ELF-1 (cell line): Measurements from ENCODE around the gene VIPR2.
A peak's percentile ranks its signal among the peaks of the same experiment; 100 is the strongest.
"Not testable (repeated sequence)": the region's sequence is repeated elsewhere in the genome, so short reads cannot be mapped to it uniquely, and the experiment has no call there.

ENCODE experiments used
- DNase-seq: peaks from one replicate; pipeline ENCODE4 v3.0.0-alpha.2; 2016; ENCODE audit warnings: low read depth, low spot score

The VIPR2 gene

GRCh38 chr7:159010937-159011721 lies 133.5 kb downstream of the VIPR2 start:
- DNase-seq = no peak

- DNase-seq = no peak
Measured at GRCh38 chr7:159010411-159010810, 134.3 kb downstream of the VIPR2 start.

- DNase-seq = no peak
Measured at GRCh38 chr7:159009951-159010350, 134.7 kb downstream of the VIPR2 start.

GRCh38 chr7:159008417-159008816 lies 136.2 kb downstream of the VIPR2 start:
- no peak for DNase-seq

- DNase-seq = no peak
Measured at GRCh38 chr7:159007996-159008389, 136.7 kb downstream of the VIPR2 start.

- no peak for DNase-seq
Measured at GRCh38 chr7:159007364-159007995, 137.2 kb downstream of the VIPR2 start.

GRCh38 chr7:159006610-159007130 lies 138.0 kb downstream of the VIPR2 start:
- DNase-seq = no peak

GRCh38 chr7:159006022-159006609 lies 138.6 kb downstream of the VIPR2 start:
- DNase-seq = not testable (repeated sequence)

- DNase-seq = no peak
Measured at GRCh38 chr7:159005618-159006017, 139.0 kb downstream of the VIPR2 start.

GRCh38 chr7:159004411-159004810 lies 140.3 kb downstream of the VIPR2 start:
- no peak for DNase-seq

GRCh38 chr7:159001811-159002210 lies 142.9 kb downstream of the VIPR2 start:
- no peak for DNase-seq

GRCh38 chr7:159000859-159001435 lies 143.7 kb downstream of the VIPR2 start:
- DNase-seq = peak; percentile 26

- no peak for DNase-seq
Measured at GRCh38 chr7:159000070-159000469, 144.6 kb downstream of the VIPR2 start.

GRCh38 chr7:158999496-158999895 lies 145.2 kb downstream of the VIPR2 start:
- no peak for DNase-seq

- not testable (repeated sequence) for DNase-seq
Measured at GRCh38 chr7:158998261-158998660, 146.4 kb downstream of the VIPR2 start.

GRCh38 chr7:158997471-158997870 lies 147.2 kb downstream of the VIPR2 start:
- DNase-seq = no peak

- no peak for DNase-seq
Measured at GRCh38 chr7:158997110-158997453, 147.6 kb downstream of the VIPR2 start.

GRCh38 chr7:158996214-158997109 lies 148.2 kb downstream of the VIPR2 start:
- peak; percentile 23 for DNase-seq

GRCh38 chr7:158995514-158995913 lies 149.2 kb downstream of the VIPR2 start:
- no peak for DNase-seq

GRCh38 chr7:158994687-158995086 lies 150.0 kb downstream of the VIPR2 start:
- no peak for DNase-seq

- DNase-seq = no peak
Measured at GRCh38 chr7:158993591-158993990, 151.1 kb downstream of the VIPR2 start.
